MM.1S (cell line): Measurements from ENCODE around the gene CHCHD6.

Experiments used
- DNase-seq: peaks from one replicate; pipeline ENCODE4 v3.0.0-alpha.2; 2015
- H2AFZ ChIP-seq: fragments of 300-600 bp; sonication (generic); 2 replicates; pipeline ENCODE4 v1.6.0; 2016; ENCODE audit warnings: antibody characterized with exemption, low read length
- H3F3A ChIP-seq: fragments of 300-600 bp; sonication (generic); 2 replicates; pipeline ENCODE4 v1.6.1; 2016; ENCODE audit warnings: mild to moderate bottlenecking, antibody characterized with exemption, low read length, moderate library complexity, mixed read lengths; ENCODE audit not compliant: insufficient read depth
- H3K27ac ChIP-seq: fragments of 300-600 bp; sonication (generic); 2 replicates; pipeline ENCODE4 v1.5.1; 2016; ENCODE audit warnings: mild to moderate bottlenecking, low read length
- H3K27me3 ChIP-seq: fragments of 300-600 bp; sonication (generic); replicated peaks from 2 replicates; pipeline ENCODE4 v1.6.0; 2016; ENCODE audit warnings: low read length; ENCODE audit not compliant: insufficient read depth
- H3K36me3 ChIP-seq: fragments of 300-600 bp; sonication (generic); replicated peaks from 2 replicates; pipeline ENCODE4 v1.6.1; 2016; ENCODE audit warnings: mild to moderate bottlenecking, low read length, mixed read lengths; ENCODE audit not compliant: insufficient read depth
- H3K4me1 ChIP-seq: fragments of 300-600 bp; sonication (generic); 2 replicates; pipeline ENCODE4 v1.6.1; 2016; ENCODE audit warnings: low read length, mixed read lengths
- H3K4me2 ChIP-seq: fragments of 300-600 bp; sonication (generic); 2 replicates; pipeline ENCODE4 v1.6.0; 2016; ENCODE audit warnings: low read depth, low read length
- H3K4me3 ChIP-seq: fragments of 300-600 bp; sonication (generic); 2 replicates; pipeline ENCODE4 v1.5.1; 2016; ENCODE audit warnings: low read length, mixed read lengths
- H3K79me2 ChIP-seq: fragments of 300-600 bp; sonication (generic); 2 replicates; pipeline ENCODE4 v1.6.1; 2016; ENCODE audit warnings: mixed run types, low read length, mixed read lengths
- H3K9ac ChIP-seq: fragments of 300-600 bp; sonication (generic); 2 replicates; pipeline ENCODE4 v1.6.1; 2016; ENCODE audit warnings: low read length, mixed read lengths
- H3K9me2 ChIP-seq: fragments of 300-600 bp; sonication (generic); replicated peaks from 2 replicates; pipeline ENCODE4 v1.6.1; 2016; ENCODE audit warnings: mild to moderate bottlenecking, low read length, mixed read lengths; ENCODE audit not compliant: insufficient read depth
- H3K9me3 ChIP-seq: fragments of 300-600 bp; sonication (generic); replicated peaks from 2 replicates; pipeline ENCODE4 v1.6.1; 2016; ENCODE audit warnings: mild to moderate bottlenecking, low read length, mixed read lengths; ENCODE audit not compliant: insufficient read depth
- H4K20me1 ChIP-seq: fragments of 300-600 bp; sonication (generic); 2 replicates; pipeline ENCODE4 v1.6.1; 2016; ENCODE audit warnings: mild to moderate bottlenecking, low read length, moderate library complexity, mixed read lengths; ENCODE audit not compliant: insufficient read depth
- EZH2 ChIP-seq: fragments of 300-600 bp; sonication (generic); optimal IDR thresholded peaks from 2 replicates; pipeline ENCODE3; 2017; ENCODE audit warnings: low read depth, mild to moderate bottlenecking, antibody characterized with exemption, low read length, mixed read lengths
- EZH2phosphoT487 ChIP-seq: fragments of 300-600 bp; sonication (generic); IDR thresholded peaks from 2 replicates; pipeline ENCODE4 v1.6.1; 2018; ENCODE audit warnings: antibody characterized with exemption, low read length
- TF ChIP-seq, protein P1 (sequence below): fragments of 300-600 bp; sonication (generic); IDR thresholded peaks from 2 replicates; pipeline ENCODE4 v1.5.1; 2016; ENCODE audit warnings: antibody characterized with exemption, low read length, mixed read lengths

The CHCHD6 gene

DNA sequence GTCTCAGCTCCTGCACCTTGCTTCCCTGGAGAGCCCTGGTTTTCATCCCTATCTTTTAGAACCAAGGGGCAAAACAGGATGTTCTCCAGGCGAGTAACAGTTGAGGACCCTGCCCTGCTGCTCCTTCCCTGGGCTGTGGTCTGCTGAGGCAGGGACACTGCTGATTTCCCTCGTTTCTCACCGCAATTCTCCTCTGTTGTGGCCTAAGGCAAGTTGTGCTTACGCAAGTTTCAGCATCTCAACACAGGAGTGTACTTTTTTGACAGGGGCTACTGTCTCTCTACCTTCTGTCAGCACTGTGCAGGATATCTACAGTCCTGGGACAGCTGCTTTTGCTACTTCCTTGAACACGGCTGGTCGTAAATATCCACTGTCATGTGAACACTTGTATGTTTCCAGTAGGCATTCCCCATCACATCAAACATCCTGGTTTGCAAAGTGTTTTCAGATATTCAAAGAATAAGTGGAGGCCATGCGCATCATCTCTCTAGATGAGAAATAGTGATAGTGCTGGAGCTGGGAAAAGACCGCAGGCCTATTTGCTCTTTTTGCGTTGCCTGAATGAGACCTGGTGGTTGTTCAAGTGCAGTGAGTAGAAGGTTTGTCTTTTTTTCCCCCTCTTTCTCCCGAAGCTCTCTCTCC is 168.8 kb downstream of the CHCHD6 start:
- H3K9me2 ChIP-seq = no peaks in the 10 kb centered on the region
- H3K4me1 ChIP-seq = no peaks in the 10 kb centered on the region
- H3F3A ChIP-seq = no peaks in the 10 kb centered on the region
- TF ChIP-seq EZH2 (no peak), EZH2phosphoT487 (no peak)
- TF ChIP-seq, protein P1, sequence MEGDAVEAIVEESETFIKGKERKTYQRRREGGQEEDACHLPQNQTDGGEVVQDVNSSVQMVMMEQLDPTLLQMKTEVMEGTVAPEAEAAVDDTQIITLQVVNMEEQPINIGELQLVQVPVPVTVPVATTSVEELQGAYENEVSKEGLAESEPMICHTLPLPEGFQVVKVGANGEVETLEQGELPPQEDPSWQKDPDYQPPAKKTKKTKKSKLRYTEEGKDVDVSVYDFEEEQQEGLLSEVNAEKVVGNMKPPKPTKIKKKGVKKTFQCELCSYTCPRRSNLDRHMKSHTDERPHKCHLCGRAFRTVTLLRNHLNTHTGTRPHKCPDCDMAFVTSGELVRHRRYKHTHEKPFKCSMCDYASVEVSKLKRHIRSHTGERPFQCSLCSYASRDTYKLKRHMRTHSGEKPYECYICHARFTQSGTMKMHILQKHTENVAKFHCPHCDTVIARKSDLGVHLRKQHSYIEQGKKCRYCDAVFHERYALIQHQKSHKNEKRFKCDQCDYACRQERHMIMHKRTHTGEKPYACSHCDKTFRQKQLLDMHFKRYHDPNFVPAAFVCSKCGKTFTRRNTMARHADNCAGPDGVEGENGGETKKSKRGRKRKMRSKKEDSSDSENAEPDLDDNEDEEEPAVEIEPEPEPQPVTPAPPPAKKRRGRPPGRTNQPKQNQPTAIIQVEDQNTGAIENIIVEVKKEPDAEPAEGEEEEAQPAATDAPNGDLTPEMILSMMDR = no peak
- H3K4me2 ChIP-seq = no peak overlapping the region
- no peak overlapping the region for H2AFZ ChIP-seq
- H3K4me3 ChIP-seq = no peak overlapping the region
- H3K9me3 ChIP-seq = no peaks in the 10 kb centered on the region
- no peaks in the 10 kb centered on the region for H3K27me3 ChIP-seq
- no peaks in the 10 kb centered on the region for H3K79me2 ChIP-seq
- no peaks in the 10 kb centered on the region for H3K36me3 ChIP-seq
- H3K9ac ChIP-seq = no peak overlapping the region
- no peaks in the 10 kb centered on the region for H4K20me1 ChIP-seq
- DNase-seq = no peak
- no peak overlapping the region for H3K27ac ChIP-seq

DNA sequence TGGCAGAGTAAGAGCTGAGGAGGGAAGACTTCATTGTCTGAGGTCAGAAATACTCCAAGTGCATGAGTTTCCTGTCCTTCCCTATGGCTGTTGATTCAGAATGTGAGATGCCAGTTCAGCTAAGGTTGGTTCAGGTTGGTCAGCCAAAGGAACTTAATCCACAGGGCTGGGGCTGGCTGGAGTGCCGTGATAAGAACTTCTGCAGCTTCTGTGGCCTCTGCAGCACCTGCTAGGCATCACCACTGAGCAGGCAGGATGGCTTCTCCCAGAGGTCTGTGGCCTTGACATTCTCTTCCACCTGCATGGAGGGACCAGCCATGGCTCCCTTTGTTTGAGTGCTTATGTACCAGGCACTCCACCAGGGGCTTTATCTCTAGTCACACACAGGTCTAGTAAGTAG is 169.4 kb downstream of the CHCHD6 start:
- Histone ChIP-seq H4K20me1 (no peaks in the 10 kb centered on the region), H3K4me2 (no peak overlapping the region), H3K9me3 (no peaks in the 10 kb centered on the region), H3K4me1 (no peaks in the 10 kb centered on the region), H3K27ac (no peak overlapping the region), H2AFZ (no peak overlapping the region), H3K27me3 (no peaks in the 10 kb centered on the region), H3K9ac (no peak overlapping the region), H3K36me3 (no peaks in the 10 kb centered on the region), H3K79me2 (no peaks in the 10 kb centered on the region), H3K9me2 (no peaks in the 10 kb centered on the region), H3F3A (no peaks in the 10 kb centered on the region), H3K4me3 (no peak overlapping the region)
- no peak for DNase-seq
- TF ChIP-seq EZH2phosphoT487 (no peak), EZH2 (no peak)
- TF ChIP-seq, protein P1 = no peak

DNA sequence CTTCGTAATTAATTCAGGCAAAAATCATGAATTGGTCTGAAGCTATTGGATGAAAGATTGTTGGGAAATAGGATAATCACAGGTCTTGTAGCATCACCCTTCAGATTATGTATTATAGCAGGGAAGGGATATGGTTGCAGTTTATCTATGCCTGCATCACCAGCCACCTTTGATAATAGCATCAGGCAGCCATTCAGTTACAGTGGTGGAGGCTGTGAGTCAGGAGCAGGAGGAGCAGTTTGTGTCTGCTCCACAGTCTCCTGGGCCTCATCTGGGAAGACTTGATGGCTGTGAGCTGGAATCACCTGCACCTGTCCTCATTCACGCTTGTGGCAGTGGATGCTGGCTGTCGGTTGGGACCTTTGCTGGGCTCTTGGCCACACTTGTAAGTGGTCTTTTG is 174.6 kb downstream of the CHCHD6 start:
- no peaks in the 10 kb centered on the region for H4K20me1 ChIP-seq
- no peak overlapping the region for H3K27ac ChIP-seq
- no peaks in the 10 kb centered on the region for H3K4me1 ChIP-seq
- H3K4me2 ChIP-seq = no peak overlapping the region
- no peaks in the 10 kb centered on the region for H3K36me3 ChIP-seq
- H3K79me2 ChIP-seq = no peaks in the 10 kb centered on the region
- TF ChIP-seq EZH2phosphoT487 (no peak), EZH2 (no peak)
- TF ChIP-seq, protein P1 = no peak
- H2AFZ ChIP-seq = no peak overlapping the region
- no peaks in the 10 kb centered on the region for H3K27me3 ChIP-seq
- no peaks in the 10 kb centered on the region for H3K9me2 ChIP-seq
- H3K9ac ChIP-seq = no peak overlapping the region
- H3K9me3 ChIP-seq = no peaks in the 10 kb centered on the region
- no peak overlapping the region for H3K4me3 ChIP-seq
- DNase-seq = no peak
- no peaks in the 10 kb centered on the region for H3F3A ChIP-seq
